ENCODE data around the gene HOXA6. TPM values are rescaled to one million over a fixed set of nuclear protein-coding genes. Genes with fewer than 3 reads are reported as not detected.

The HOXA6 gene
- total RNA-seq, 1 experiment from 2014 or later = 1.6 TPM

- no peak for DNase-seq (ENCODE audit: low read depth)
Observed at GRCh38 chr7:27099453-27100370, 47.9 kb downstream of the HOXA6 start.

DNA sequence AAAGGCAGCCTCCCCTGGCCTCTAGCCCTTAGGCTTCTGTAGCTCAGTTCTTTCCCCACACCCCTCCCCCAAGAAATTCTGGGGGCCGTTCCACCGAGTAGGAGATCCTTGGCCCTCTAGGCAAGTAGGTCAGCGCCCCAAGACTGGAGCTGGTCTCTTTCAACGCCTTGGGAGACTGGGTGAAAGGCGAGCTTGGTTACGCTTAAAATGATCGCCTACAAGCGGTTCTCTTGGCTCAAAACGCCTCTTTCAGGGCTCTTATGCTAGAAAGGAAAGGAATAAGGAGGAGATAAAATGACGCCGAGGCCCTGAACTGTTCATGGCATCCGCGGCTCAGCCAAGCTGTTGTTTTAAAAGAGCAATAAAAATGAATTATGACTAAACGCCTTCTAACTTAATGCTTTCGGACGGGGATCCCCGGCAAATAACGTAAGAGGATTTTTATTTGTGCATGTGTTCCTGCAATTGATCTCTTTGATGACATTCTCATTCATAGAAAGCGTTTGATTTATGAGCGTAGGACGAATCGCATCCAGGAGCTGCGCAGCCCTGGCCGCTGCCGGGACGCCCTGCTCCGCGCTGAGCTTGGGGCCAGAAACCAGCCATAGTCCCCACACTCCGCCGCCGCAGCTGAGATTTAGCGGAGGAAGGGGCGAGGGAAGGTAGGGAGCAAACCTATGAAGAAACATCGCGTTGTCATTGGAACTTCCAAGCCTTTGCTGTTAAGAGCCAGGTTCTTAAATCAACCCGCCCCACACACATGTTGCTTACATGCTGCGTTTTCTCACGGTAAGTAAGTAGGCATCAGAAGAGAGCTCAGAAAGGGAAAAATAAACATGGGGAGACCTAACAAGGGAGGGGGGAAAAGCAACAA lies 48.8 kb downstream of the HOXA6 start:
- DNase-seq (ENCODE audit: low read depth) = no peak

DNA sequence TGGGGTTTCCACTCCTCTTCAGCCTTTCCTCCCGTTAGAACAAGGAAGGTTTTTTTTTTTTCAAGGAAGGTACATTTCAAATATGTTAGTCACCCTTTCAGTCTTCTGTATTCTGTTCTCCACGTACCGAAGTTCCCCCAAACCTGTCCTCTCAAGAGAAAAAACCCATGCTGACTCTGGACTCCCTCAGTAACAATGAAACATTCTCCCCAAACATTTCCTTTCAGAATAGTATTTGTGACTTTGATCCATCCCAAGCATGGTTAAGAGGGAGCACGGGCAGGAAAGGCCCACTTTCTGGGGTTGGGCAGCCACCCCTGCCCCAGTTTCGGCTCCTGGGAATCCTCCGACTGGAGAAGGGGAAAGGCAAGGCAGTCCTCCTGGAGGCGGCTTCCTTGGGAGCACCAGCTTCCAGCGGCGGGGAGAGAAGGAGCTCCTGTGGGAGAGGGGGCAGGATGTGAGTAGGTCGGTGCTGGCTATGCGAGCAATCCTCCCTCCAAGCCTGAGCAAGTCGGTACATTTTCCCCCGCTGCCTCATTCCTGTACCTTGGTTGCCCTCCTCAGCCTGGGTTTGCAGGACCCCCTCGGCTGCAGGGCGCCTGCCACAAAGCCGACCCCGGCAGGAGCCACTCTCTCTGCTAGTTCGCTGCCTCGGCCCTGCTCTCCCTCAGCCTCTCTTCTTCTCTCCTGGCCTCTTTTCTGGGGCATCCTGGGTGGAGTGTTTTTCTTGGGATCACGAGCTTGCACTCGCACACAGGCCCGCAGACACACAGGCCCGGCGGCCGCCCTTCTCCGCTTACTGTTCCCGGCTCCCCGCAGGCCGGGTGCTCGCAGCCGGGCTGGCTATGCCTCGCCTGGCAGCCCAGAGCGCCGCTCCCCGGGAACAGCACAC lies 49.6 kb downstream of the HOXA6 start:
- peak; percentile 60 for DNase-seq (ENCODE audit: low read depth)

DNA sequence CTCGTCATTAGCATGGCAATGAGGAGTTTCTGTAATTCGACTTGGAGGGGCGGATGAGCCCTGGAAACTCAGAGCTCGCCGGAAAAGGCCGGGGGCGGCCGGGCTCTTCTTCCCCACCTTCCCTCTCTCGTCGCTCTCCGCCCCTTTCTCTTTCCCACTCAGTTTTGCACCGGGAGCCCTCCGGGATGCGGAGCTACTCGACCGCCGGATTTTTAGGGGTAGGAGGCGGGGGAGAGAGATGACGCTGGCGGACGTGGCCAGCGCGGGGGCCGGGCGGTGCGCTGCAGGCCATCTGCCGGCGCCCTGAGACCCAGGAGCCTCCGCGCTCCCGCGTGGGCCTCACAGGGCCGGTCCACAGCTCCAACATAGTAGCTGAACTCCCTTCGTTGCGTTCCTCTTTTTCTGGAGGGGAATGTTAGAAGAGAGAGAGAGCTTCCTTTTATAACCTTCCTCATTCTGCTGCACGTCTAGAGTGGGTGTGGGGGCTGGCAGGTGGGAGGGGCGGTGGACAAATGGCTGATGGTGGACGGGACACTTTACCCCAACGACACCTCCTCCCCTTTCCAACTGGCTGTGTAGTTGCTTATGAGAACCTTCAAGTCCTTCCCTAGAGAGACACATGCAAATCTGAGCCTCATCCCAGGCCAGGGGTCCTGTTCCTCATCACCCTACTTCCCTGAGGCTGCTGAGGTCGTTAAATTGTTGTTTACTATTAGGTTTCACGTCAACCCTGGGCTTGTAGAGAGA lies 50.6 kb downstream of the HOXA6 start:
- DNase-seq (ENCODE audit: low read depth) = peak; percentile 60

DNA sequence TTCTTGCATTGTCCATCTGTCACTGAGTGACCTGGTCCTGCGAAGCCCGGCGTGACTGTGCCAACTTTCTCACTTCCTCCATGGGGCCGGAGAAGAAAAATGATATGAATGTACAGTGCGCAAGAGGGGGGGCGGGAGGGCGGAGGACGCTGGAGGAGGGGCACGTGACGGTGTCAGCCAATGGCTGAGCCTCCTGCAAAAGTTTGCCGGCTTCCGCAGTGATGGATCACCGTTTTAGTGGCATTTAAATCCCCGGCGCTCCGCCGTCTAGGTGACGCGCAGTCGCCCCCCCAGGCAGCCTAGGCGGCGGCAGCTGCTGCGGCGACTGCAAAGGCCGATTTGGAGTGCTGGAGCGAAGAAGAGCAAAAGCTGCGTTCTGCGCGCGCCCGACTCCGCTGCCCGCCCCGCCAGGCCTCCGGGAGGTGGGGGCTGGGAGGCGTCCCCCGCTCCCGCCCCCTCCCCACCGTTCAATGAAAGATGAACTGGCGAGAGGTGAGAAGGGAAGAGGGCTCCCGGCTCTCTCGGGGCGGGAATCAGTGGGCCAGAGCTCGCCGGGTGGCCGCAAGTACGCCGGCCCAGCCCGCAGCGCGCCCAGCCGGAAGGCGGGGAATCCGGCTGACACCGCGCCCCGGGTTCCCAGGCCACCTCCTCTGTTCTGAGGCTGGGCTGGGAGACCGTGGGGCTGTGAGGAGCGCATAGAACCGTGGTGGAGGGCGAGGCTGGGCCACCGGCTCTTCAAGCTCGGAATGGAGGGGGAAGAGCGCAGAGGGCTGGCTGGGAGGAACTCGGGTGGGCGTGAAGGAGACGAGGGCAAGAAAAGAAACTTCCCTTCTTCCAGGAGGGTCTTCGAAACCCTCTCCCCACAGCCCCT lies 51.4 kb downstream of the HOXA6 start, which contains the start of gene HOXA1:
Gene HOXA1 (minus strand): TSS at position 104 of the 871 bp plus-strand sequence. CDS start 88 bp downstream, at position 16.
- DNase-seq (ENCODE audit: low read depth) = peak; percentile 96

Other genes with a start within 250 kb of the HOXA6 start
- gene HOXA1, start 51.8 kb downstream of the HOXA6 start, total RNA-seq (2014; rRNA removed) = 3.7 and 5.9 TPM in 2 replicates
- 0.46 and 0.51 TPM in 2 replicates for gene HOXA2, start 45.1 kb downstream of the HOXA6 start, total RNA-seq (2014; rRNA removed)
- gene HOXA4, start 17.0 kb downstream of the HOXA6 start, total RNA-seq (2014; rRNA removed) = 7.5 and 8.9 TPM in 2 replicates
- gene HOXA5, start 4.1 kb downstream of the HOXA6 start, total RNA-seq (2014; rRNA removed) = 8.6 and 9.4 TPM in 2 replicates
- 4.6 and 4.7 TPM in 2 replicates for gene HOXA3, start 4.8 kb upstream of the HOXA6 start, total RNA-seq (2014; rRNA removed)
- 4.5 and 8.3 TPM in 2 replicates for gene HOXA7, start 8.9 kb upstream of the HOXA6 start, total RNA-seq (2014; rRNA removed)
- 8.7 TPM in 2 replicates for gene HOXA9, start 17.8 kb upstream of the HOXA6 start, total RNA-seq (2014; rRNA removed)
- 12.8 and 13.2 TPM in 2 replicates for gene HOXA10, start 26.5 kb upstream of the HOXA6 start, total RNA-seq (2014; rRNA removed)
- 3.9 and 4.0 TPM in 2 replicates for gene HOXA11, start 37.5 kb upstream of the HOXA6 start, total RNA-seq (2014; rRNA removed)
- 0.06 and 0.11 TPM in 2 replicates for gene HOXA13, start 52.3 kb upstream of the HOXA6 start, total RNA-seq (2014; rRNA removed)
- gene EVX1, start 95.0 kb upstream of the HOXA6 start, total RNA-seq (2014; rRNA removed) = not detected in 2 replicates